Gastrocnemius medialis (tissue), 4 donors: Measurements from ENCODE around the gene GUCY2D.

Experiments used
- CTCF ChIP-seq, 5 experiments: fragments of 450-650 bp in 3 of 5; fragments of 200-600 bp in 2 of 5; sonication (generic) in 2 of 5; IDR thresholded peaks in 4 of 5; conservative IDR thresholded peaks in 1 of 5; 1 replicate in 4 of 5; 2 replicates in 1 of 5; pipeline ENCODE4 v1.5.1; 2016 to 2019; ENCODE audit warnings: antibody characterized with exemption in 5 of 5, mild to moderate bottlenecking in 3 of 5, moderate library complexity in 3 of 5
- POLR2A ChIP-seq, 2 donors: fragments of 450-650 bp; IDR thresholded peaks; one replicate each; pipeline ENCODE4 v1.6.1; 2017; ENCODE audit warnings: antibody characterized with exemption in 2 of 2, mild to moderate bottlenecking in 2 of 2, moderate library complexity in 2 of 2

GRCh38 chr17:8014558-8014850, 12.1 kb downstream of the GUCY2D start:
- no peak for TF ChIP-seq CTCF (IDR thresholded peaks at IDR 0.05 in 4 of 5, conservative IDR thresholded peaks at IDR 0.05 in 1 of 5)
- TF ChIP-seq POLR2A (IDR thresholded peaks at IDR 0.05), result no peak
